ENCODE results near the gene ATXN3. TPM values are rescaled to one million over a fixed set of nuclear protein-coding genes. Genes with fewer than 3 reads are reported as not detected.

Gene ATXN3
- total RNA-seq = 30.6 and 54.3 TPM in 2 replicates

DNA sequence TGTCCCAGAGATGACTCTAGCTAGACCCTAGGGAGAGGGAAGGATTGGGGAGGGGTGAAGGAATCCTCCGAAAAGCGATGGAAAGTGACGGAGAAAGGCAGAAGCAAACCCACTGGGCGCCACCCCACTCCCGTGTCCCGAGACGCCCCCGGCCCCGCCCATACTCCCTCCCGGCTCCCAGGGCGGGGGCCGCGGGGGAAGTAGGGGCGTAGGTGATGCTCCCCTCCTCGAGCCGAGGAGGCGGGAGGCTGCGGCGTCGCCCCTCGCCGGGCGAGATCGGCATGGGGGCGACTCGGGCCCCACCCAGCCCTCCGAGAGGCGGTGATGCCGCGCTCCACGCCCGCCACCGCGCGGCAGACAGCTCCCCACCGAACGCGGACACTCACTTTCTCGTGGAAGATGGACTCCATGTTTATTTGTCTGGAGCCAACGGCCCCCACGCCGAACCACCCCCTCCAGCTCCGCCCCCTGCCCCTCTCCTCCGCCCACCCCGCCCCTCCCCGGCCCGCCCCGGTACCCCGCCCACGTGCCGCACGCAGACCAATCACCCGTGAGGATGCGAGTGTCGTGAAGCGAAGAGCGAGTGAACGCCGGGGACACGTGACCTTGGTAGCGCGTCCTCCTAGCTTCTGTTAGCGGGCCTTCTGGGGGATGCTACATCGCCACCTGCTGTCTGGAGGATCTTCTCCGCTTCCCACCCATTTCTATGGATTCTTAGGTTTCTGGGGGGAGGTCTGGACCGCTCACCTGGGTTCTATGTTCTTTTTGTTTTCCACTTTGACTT, at the start of gene ATXN3:
TSS of gene ATXN3 (minus strand) at position 440 of the 784 bp plus-strand sequence. CDS start at position 410, 30 bp downstream.

DNA sequence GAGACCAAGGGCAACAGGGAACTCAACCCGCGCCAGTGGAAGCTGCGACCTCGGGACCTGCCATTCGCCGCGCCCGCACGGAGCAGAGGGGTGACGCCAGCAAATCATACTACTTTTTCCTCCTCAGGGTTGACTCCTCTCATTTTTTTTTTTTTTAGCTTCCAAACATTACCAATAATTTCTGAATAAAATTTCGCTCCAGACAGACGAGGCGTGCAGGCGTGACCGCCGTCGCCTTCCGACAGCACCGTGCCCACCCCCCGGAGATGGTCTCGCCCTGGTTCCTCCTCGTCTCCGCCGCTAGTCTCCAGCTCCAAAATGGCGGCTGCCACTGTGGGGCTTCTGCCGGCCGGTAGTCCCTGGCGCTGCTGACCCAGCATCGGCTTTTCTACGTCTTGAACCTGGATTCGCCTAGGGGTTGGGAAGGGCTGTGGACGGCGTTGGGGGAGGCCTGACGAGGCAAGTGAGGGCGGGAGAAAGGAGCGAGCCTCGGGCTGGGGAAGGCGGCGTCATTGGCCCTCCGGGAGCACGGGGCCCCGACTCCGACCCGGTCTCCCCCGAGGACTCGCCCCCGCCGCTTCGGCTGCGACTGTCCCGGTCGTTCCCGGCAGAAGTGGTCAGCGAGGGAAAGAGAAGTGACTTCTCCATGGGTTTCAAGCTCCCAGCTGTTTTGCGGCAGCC, 15.4 kb upstream of the ATXN3 start, which contains the start of the genes CPSF2 and NDUFB1:
TSS of gene CPSF2 (plus strand) at position 300 of the 681 bp plus-strand sequence. CDS start 9,016 bp downstream, outside the sequence.
TSS of gene NDUFB1 (minus strand) at position 37 of the 681 bp plus-strand sequence. CDS start 4,069 bp downstream, outside the sequence.

DNA sequence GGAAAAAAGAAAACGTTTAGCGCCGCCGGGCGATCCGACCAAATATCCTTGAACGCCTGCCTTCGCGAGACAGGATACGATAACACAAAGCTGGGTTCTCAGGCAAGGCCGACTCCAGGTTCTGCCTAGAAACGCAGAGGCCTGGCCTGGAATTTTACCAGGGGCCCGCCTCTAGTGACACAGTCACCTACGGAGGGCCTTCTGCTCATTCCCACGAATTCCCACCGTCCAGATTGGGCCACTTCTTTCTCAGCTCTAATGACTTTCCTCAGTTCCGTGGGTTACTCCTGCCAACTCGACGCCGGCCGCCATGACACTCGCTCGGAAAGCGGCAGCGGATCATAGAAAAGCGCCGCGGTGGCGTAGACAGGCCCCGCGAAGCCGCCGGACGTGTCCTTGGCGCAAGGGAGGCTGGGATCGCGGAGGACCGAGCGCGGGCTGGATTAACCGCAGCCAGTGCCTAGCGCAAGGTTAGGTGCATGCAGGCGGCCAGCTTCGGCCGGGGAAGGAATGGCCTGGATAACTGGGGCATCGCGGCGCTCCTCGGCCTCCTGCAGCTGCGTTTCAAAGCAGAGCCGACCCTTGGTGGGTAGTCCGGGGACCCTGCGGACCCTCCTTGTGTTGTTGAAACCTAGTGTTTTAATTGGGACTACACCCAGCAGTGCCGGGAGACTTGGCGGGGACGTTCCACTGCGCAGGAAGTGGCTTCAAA, 66.5 kb downstream of the ATXN3 start, which contains the start of gene TRIP11:
TSS of gene TRIP11 (minus strand) at position 341 of the 712 bp plus-strand sequence. CDS start 374 bp downstream, outside the sequence.

Other genes with a start within 250 kb of the ATXN3 start
- under 0.01 and 0.18 TPM in 2 replicates for gene TC2N, start 239.0 kb downstream of the ATXN3 start, total RNA-seq
- 20.4 and 31.5 TPM in 2 replicates for gene FBLN5, start 158.9 kb downstream of the ATXN3 start, total RNA-seq
- 43.1 and 67.0 TPM in 2 replicates for gene TRIP11, start 66.5 kb downstream of the ATXN3 start, total RNA-seq
- 42.5 and 215 TPM in 2 replicates for gene NDUFB1, start 15.1 kb upstream of the ATXN3 start, total RNA-seq
- 62.4 and 96.1 TPM in 2 replicates for gene CPSF2, start 15.4 kb upstream of the ATXN3 start, total RNA-seq
- gene SLC24A4, start 216.6 kb upstream of the ATXN3 start, total RNA-seq = not detected in 2 replicates

Data from smooth muscle cell of the umbilical artery (primary cell).